RCC 7860 (cell line): ENCODE results near the gene SOCS1.
A peak's percentile ranks its signal among the peaks of the same experiment; 100 is the strongest.
"Not testable (repeated sequence)": the region's sequence is repeated elsewhere in the genome, so short reads cannot be mapped to it uniquely, and the experiment has no call there.

Experiments
- DNase-seq: peaks from one replicate; pipeline ENCODE4 v3.0.0-alpha.2; 2015; ENCODE audit warnings: low spot score
- FAIRE-seq: peaks from 2 replicates; lab custom pipeline; 2012; peaks lifted over from hg19 to GRCh38; lab: Jason Lieb, UNC

Gene SOCS1, protein sequence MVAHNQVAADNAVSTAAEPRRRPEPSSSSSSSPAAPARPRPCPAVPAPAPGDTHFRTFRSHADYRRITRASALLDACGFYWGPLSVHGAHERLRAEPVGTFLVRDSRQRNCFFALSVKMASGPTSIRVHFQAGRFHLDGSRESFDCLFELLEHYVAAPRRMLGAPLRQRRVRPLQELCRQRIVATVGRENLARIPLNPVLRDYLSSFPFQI

DNA sequence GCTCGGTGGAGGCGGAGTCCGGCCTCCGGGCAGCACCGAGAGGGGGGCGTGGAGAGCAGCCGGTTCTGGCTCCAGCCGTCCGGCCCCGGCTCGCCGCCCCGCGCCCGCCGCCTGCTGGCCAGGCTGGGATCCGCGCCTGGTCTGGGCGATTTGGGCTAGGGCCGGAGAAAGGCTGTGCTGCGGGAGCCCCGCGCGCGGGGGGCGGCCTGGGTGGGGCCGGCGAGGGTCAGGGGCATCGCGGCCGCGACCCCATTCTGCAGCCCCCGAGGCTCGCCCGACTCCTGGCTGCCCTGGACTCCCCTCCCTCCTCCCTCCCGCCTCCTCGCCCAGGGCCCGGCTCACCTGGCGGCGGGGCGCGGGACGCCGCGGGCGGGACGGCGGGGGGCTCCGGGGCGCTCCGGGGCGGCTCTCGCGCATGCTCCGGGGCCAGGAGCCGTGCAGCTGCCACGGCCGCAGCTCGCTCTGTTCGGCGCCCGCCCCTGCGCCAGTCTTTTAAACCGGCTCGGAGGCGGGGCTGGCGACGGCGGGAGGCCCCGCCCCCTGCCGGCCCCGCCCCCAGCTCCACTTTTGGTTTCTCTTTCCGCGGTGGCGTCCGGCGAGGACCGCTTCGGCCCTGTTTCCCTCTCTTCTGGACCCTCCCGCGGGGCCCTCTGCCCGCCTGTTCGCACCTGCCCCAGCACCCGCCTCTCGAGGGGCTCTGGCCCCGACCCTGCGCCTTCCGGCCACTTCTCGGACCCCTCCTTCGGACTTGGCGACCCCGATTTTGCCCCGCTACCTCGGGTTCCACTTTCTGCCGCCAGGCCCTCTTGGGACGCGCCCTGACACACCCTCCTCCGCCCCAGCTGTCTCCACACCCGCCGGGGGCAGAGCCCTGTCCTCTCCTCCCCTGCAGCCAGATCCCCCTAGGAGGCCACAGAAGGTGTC, at the start of gene SOCS1:
Gene SOCS1 (minus strand): TSS at position 468 of the 924 bp plus-strand sequence. CDS start 726 bp downstream, outside the sequence.
- no peak for FAIRE-seq
- DNase-seq, result peak; percentile 68

DNA sequence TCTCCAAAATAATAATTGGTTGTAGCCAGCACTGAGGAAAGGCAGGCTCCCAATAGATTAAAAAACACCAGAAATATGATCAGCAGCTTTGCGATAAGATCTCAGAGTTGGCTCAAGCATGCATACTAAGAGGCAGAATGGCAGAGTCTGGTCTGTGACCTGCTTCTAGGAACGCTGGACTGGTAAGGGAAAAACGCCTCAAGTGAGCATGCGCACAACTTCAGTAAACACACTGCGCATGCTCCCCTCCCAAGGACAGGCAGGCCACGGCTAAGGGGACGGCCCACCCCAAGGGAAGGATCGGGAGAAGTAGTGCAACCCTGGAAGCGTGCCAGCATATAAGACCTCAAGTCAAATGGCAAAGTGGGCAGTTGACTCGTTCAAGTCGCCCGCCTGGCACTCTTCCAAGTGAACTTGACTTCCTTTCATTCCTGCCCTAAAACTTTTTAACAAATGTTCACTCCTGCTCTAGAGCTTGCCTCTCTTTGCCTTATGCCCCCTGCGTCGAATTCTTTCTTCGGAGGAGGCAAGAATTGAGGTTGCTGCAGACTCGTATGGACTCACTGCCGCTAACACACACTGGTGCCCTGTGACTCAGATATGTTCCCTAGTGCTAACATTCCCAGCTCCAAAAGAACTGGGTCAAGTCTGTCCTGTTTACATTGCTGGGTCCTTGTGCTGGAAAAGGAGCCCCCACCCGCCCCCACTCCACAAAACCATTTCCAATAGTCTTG, 47.6 kb upstream of the SOCS1 start:
- no peak for FAIRE-seq
- no peak for DNase-seq

DNA sequence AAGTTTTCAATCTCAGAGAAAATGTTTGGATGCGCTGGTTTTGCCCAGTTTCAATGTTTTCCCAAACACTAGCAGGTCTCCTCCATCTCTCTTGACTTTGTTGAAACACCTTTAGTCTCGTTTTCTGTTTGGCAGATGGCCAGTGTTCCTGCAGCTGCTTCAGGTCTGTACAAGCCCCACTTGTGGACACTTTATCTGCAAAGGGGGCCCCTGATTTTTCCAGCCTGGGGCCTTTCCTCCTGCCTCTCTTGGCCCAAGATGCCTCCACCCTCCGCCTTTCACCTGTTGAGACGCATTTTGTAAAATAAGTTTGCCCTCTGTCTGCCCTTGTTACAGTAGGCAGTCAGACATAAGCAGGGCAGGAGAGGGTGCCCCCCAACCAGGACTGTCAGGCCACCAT, 47.0 kb upstream of the SOCS1 start:
- DNase-seq (no peak), FAIRE-seq (no peak)

DNA sequence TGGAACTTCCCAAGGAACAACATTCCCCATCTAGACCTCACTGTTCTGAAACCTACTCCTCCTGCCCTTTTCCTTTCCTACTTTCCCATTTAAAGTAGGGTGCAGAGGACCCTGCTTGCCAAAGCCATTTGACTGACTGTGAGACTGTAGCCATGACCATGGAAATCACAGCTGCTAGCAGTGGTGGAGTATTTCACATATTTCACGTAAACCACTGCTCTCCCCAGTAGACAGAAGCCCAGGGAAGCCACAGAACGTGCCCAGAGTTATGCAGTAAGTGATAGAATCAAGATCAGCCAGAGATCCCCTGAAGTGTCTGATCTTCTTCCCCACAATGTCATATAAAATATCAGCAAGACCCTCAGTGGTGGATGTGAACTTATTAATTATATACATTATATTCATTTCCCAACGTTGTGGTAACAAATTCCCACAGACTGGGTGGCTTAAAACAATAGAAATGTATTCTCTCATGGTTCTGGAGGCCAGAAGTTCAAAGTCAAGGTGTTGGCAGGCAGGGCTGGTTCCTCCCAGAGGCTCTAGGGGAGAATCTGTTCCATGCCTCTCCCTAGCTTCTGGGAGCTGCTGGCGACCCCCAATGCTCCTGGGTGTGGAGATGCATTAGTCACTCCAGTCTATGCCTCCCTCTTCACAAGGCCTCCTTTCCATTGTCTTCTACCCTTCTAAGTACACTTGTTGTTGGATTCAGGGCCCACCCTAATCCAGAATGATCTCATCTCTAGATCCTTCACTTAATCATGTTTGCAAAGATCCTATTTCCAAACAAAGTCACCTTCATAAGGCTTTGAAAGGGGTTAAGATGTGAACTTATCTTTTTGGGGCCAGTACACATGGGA, 45.9 kb upstream of the SOCS1 start:
- FAIRE-seq, result no peak

DNA sequence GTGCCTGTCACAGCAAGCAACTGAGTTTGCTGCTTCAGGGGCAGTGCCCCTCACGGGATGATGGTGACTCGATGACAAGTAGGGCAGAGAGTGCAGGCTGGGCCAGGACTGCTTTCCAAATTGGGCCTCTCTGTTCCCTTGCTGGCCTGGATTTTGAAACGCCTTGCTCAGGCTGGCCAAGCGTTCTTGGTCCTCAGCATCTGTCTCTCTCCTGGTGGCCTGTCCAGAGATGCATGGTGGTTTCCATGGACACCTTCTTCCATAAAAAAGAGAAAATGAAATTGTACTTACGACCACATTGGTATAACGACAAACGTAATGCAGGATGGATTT, 44.5 kb upstream of the SOCS1 start:
- no peak for FAIRE-seq
- no peak for DNase-seq

More for the DNA sequence above, 45.9 kb upstream of the SOCS1 start:
- no peak for DNase-seq

DNA sequence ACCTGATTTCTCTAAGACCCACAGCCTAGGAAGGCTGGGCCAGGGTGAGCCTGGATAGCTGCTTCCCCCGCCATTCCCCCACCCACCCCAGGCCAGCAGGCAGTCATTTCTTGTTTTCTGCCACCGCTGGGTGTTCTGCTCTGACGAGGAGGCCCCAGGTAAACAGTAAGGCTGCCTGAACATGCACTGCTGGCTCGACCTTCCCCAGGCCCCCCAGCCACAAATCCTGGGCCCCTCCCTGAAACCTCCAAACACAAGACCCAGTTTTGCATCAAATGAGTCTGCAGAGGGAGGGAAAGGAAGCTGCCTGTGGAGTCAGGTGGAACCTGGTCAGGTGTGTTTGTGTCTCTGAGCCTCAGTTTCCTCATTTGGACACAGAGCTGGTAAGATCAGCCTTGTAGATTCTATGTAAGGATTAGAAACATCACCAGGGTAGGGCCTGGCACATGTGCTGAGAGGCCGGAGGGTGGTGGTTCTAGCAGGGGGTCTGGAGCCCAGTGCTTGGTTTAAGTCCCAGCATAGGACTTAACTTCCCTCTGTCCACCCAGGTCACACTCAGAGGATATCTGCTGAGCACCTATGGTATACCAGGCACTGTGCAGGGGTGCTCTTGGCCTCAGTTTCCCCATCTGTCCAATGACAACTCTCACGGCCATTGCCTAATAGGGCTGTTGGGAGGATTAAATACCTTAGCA, 44.0 kb upstream of the SOCS1 start:
- DNase-seq, result no peak
- FAIRE-seq, result no peak

DNA sequence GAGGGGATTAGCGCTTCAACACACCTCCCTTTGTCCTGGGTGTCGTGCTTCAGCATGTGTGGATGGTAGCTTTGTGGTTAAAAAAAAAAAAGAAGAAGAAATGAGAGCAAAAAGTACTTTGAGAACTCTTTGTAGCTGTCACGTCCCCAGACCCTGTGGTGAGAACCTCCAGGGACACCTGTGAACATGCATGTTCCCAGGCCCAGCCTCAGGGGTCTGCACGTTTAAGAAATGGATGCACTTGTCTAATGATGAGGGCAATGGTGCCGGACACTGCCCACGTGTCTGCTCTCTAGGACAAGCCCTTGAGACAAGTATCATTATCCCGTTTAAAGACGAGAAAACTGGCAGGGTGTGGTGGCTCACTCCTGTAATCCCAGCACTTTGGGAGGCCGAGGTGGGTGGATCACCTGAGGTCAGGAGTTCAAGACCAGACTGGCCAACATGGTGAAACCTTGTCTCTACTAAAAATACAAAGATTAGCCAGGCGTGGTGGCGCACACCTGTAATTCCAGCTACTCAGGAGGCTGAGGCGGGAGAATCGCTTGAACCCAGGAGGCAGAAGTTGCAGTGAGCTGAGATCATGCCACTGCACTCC, 43.0 kb upstream of the SOCS1 start:
- not testable (repeated sequence) for DNase-seq, FAIRE-seq

DNA sequence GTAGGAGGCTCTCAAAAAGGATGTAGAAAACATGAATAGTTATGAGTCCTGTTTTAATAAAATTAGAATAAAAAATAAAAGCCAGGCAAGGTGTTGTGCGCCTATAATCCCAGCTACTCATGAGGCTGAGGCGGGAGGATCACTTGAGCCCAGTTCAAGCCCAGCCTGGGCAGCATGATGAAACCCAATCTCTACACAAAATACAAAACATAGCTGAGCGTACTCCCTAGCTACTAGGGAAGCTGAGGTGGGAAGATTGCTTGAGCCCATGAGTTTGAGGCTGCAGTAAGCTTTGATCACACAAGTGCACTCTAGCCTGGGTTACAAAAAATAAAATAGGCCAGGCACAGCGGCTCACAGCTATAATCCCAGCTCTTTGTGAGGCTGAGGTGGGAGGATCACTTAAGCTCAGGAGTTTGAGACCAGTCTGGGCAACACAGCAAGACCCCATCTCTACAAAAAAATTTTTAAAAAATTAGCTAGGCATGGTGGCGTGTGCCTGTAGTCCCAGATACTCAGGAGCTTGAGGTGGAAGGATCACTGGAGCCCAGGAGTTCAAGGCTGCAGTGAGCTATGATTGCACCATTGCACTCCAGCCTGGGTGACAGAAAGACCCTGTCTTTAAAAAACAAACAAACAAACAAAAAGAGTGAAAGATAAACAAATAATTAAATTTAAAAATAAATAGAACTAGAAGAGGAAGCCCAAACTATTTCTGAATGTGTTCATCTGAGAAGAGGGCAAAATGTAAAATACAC, 42.3 kb upstream of the SOCS1 start:
- DNase-seq (no peak), FAIRE-seq (no peak)

DNA sequence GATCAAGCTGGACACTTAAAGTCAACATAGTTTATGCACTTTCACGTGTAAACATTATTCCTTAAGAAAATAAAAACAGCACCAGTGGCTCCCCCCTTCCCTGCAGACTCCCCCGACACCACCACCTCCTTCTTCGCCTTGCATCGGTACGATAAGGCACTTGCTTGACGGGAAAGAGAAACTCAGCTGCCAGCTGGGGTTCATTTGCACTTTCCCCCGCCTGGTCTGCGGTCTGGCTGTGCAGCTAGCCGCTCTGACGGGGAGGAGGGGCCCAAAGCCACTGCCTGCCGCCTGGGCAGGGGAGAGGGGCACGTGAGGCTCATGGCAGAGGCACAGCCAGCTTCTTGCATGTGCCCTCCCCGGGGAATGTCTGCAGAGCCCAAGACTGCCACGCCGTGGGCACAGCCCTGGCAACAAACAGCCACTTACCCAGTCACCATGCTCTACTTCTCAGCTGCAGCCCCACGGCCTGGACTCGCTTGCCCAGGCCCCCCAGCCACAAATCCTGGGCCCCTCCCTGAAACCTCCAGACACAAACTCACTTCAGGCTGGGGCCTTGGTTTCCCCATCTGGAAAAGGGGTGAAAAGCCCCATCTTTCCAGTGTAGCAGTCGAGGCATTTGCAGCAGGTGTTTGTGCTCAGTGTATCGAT, 41.6 kb upstream of the SOCS1 start:
- FAIRE-seq, result no peak

DNA sequence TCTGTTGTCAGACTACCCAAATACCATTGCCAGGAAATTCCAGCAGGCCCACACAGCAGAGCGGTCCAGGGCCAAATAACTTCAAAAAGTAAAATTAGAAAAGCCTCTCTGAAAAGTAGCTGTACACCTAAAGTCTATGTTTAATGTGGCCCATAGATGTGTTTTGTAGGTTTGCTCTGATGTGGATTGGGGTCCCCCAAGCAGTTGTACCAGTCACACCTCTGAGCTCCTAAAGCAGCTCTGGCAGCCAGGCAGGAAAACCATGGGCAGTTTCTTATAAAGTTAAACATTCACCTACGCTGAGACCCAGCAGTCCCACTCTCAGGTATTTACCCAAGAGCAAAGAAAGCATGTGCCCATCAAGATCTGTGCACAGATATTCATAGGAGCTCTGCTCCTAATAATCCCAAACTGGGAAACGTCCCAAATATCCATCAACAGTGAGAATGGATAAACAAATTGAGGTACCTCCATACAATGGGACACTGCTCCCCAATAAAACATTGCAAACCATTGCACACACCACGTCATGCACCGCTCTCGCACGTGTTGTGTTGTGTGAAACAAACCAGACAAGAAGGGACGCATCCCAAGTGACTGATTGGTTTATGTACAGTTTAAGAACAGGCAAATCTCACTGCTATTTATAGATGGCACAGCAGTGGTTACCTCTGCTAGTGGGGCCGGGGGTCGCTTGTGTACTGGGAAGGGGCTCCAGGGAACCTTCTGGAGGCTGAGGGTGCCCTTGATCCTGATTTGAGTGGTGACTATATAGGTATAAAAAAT, 40.9 kb upstream of the SOCS1 start:
- no peak for DNase-seq
- no peak for FAIRE-seq

More for the DNA sequence above, 41.6 kb upstream of the SOCS1 start:
- DNase-seq, result peak; percentile 37

DNA sequence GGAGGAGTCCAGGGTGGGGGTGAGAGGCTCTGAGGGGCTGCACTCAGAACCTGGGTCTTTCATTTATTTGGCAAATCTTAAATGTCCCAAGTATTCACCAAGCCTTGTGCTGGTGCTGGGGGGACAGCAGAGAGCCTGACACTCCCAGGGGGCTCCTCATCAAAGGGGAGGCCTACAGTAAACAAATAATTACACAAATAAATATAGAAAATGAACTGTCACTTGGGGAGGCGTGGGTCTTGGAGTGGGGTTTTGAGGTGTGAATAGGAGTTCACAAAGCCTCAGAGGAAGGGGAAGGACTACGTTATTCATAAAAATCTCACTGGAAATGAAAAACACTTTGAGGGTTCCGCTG, 40.3 kb upstream of the SOCS1 start:
- FAIRE-seq (no peak), DNase-seq (no peak)

DNA sequence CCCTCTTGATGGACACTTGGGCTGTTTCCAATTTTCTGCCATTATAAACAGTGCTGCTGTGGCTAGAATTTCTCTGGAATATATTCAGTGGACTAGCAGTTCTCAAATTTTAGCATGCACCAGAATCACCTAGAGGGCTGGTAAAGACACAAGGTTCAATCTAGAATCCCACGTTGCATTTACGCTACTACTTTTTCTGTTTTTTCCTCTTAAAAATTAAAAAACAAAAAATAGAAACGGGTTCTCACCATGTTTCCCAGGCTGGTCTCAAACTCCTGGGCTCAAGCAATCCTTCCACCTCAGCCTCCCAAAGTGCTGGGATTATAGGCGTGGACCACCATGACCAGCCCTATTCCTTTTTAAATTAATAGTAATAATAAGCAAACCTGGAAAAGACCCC, 39.7 kb upstream of the SOCS1 start:
- DNase-seq, result no peak
- no peak for FAIRE-seq

DNA sequence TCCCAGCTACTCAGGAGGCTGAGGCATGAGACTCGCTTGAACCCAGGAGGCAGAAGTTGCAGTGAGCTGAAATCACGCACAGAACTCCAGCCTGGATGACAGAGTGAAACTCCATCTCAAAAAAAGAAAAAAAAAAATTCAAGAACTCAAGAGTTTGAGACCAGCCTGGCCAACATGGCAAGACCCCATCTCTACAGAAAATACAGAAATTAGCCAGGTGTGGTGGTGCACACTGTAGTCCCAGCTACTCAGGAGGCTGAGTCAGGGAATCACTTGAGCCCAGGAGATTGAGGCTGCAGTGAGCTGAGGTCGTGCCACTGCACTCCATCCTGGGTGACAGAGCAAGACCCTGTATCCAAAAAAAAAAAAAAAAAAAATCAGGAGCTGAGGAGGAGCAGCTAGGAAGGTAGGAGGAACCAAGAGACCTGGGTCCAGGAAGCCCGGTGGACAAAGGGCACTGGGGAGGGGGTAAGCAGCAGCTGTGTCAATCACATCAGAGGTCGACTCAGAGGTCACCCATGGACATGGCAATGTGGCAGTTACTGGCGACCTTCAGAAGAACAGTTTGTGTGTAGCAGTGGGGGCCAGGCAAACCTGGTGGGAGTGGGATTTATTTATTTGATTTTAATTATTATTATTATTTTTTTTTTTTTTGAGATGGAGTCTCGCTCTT, 36.2 kb upstream of the SOCS1 start:
- FAIRE-seq, result no peak
- DNase-seq, result no peak

DNA sequence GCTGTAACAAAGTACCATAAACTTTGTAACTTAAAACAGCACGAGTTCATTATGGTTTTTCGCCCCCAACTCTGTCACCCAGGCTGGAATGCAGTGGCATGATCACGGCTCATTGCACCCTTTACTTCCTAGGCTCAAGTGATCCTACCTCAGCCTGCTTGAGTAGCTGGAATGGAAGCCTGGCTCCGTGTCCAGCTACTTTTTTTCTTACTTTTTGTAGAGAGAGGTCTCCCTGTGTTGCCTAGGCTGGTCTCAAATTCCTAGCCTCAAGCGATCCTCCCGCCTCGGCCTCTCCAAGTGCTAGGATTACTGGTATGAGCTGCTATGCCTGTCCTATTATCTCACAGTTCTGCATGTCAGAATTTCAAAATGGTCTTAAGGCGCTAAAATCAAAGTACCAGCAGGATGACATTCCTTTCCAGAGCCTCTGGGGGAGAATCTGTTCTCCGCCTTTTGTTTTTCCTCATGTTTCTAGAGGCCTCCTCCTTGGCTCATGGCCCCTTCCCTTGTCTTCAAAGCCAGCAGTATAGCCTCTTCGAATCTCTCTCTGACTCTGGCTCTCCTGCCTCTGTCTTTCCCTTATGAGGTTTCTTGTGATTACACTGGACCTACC, 35.2 kb upstream of the SOCS1 start:
- FAIRE-seq (no peak), DNase-seq (no peak)

DNA sequence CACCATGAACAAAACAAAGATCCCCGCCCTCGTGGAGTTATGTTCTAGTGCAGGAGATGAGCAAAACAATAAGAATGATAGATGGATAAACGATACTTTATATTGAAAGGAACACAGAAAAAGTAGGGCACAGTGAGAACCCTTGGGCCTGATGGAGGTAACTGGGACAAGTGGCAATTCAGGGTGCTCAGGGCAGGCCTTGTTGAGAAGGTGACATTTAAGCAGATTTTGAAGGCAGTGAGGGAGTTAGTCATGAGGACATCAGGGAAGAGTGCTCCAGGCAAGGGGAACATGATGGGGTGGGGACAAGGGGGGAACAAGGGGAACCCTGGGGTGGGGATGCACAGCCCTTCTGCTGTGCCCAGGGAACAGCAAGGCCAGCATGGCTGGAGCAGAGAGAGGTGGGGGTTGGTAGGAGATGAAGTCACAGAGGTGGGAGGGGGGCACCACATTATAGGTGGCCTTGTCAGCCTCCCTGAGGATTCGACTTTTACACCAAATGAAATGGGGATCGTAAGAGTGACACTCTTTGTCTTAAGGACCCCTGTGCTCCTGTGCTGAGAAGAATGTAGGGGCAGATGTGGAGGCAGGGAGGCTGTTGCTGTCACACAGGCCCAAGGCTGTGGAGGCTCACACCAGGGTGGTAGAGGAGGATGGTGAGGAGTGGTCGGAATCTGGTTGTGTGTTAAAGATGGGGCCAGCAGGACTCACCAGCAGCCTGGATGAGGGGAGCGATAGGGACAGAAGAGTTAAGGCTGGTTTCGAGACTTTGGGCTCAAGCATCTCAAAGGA, 34.3 kb upstream of the SOCS1 start:
- DNase-seq, result no peak
- no peak for FAIRE-seq

DNA sequence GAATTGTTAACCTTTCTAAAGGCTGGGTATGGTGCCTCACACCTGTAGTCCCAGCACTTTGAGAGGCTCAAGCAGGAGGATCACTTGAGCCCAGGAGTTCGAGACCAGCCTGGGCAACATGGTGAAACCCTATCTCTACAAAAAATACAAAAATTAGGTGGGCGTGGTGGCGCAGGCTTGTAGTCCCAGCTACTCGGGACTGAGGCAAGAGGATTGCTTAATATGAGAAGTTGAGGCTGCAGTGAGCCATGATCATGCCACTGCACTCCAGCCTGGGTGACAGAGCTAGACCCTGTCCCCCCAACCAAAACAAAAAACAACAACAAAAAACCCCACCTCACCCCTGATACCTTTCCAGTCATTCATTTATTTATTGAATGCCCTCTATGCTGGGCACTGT, 33.7 kb upstream of the SOCS1 start:
- DNase-seq, FAIRE-seq: not testable (repeated sequence)
